WTC11 (cell line): ENCODE measurements around the gene CYP11A1. TPM values are rescaled to one million over a fixed set of nuclear protein-coding genes. Genes with fewer than 3 reads are reported as not detected.

Experiments used
- ATAC-seq: fragments of 200-7000 bp; cut with Tn5 transposase; 2 replicates; pipeline ENCODE4 v1.10.0; 2021; ENCODE audit warnings: mild to moderate bottlenecking, moderate library complexity
- CTCF ChIA-PET: fragments of 300-600 bp; sonication (Branson Sonifier 250); formaldehyde crosslinking; loops from one replicate; lab custom pipeline; 2021; ENCODE audit warnings: antibody characterized with exemption; lab: Charles Lee
- POLR2A ChIA-PET: fragments of 350-600 bp; sonication (Branson Sonifier 250); formaldehyde crosslinking; loops from one replicate; lab custom pipeline; 2021; ENCODE audit warnings: antibody characterized with exemption; lab: Charles Lee
- DNase-seq: peaks from one replicate; pipeline ENCODE4 v3.0.0; 2021; ENCODE audit warnings: low spot score
- H3K27ac Mint-ChIP-seq: 2 replicates; pipeline ENCODE4 v1.8.0; 2021; ENCODE audit warnings: mixed read lengths
- H3K27me3 Mint-ChIP-seq: 2 replicates; pipeline ENCODE4 v1.8.0; 2021; ENCODE audit warnings: low read depth, mild to moderate bottlenecking, moderate library complexity, mixed read lengths
- H3K36me3 Mint-ChIP-seq: 2 replicates; pipeline ENCODE4 v1.8.0; 2021; ENCODE audit warnings: mixed read lengths
- H3K4me1 Mint-ChIP-seq: 2 replicates; pipeline ENCODE4 v1.8.0; 2022; ENCODE audit warnings: mixed read lengths
- H3K4me3 Mint-ChIP-seq: 2 replicates; pipeline ENCODE4 v1.8.0; 2021; ENCODE audit warnings: mild to moderate bottlenecking, moderate library complexity, mixed read lengths
- H3K9me3 Mint-ChIP-seq: 2 replicates; pipeline ENCODE4 v1.8.0; 2021; ENCODE audit warnings: mixed read lengths
- CBFB ChIP-seq: sonication (generic); formaldehyde crosslinking; IDR thresholded peaks from 2 replicates; pipeline ENCODE4 v1.8.1; 2022; ENCODE audit warnings: mild to moderate bottlenecking, low read depth, missing genetic modification reagents
- CREM ChIP-seq: sonication (generic); formaldehyde crosslinking; IDR thresholded peaks from 2 replicates; pipeline ENCODE4 v1.8.1; 2022; ENCODE audit warnings: mild to moderate bottlenecking, missing genetic modification reagents, moderate library complexity
- EMX1 ChIP-seq: fragments of 250-450 bp; sonication (Bioruptor Pico); IDR thresholded peaks from 2 replicates; pipeline ENCODE4 v1.8.0; 2021; ENCODE audit warnings: mild to moderate bottlenecking
- ETV6 ChIP-seq: sonication (generic); formaldehyde crosslinking; IDR thresholded peaks from 2 replicates; pipeline ENCODE4 v1.8.1; 2022; ENCODE audit warnings: mild to moderate bottlenecking, missing genetic modification reagents
- FOXK1 ChIP-seq: sonication (generic); formaldehyde crosslinking; IDR thresholded peaks from 2 replicates; pipeline ENCODE4 v1.8.0; 2022; ENCODE audit warnings: mild to moderate bottlenecking, moderate library complexity, missing genetic modification reagents
- GRHL2 ChIP-seq: fragments of 250-450 bp; sonication (Bioruptor Pico); IDR thresholded peaks from 2 replicates; pipeline ENCODE4 v1.8.0; 2022; ENCODE audit warnings: mild to moderate bottlenecking, moderate library complexity; ENCODE audit not compliant: insufficient replicate concordance, severe bottlenecking
- GTF2I ChIP-seq: fragments of 250-450 bp; sonication (Bioruptor Pico); conservative IDR thresholded peaks from 2 replicates; pipeline ENCODE4 v1.4.0; 2021; ENCODE audit warnings: mild to moderate bottlenecking
- NFE2L1 ChIP-seq: sonication (generic); formaldehyde crosslinking; IDR thresholded peaks from 2 replicates; pipeline ENCODE4 v1.8.1; 2023; ENCODE audit warnings: missing genetic modification reagents
- OVOL2 ChIP-seq: fragments of 250-450 bp; sonication (Bioruptor Pico); IDR thresholded peaks from 2 replicates; pipeline ENCODE4 v1.9.0; 2021; ENCODE audit warnings: mild to moderate bottlenecking, borderline replicate concordance
- SMAD4 ChIP-seq: sonication (generic); formaldehyde crosslinking; IDR thresholded peaks from 2 replicates; pipeline ENCODE4 v1.8.0; 2022; ENCODE audit warnings: mild to moderate bottlenecking, missing genetic modification reagents
- ZBTB21 ChIP-seq: sonication (generic); formaldehyde crosslinking; IDR thresholded peaks from 2 replicates; pipeline ENCODE4 v1.8.1; 2023; ENCODE audit warnings: mild to moderate bottlenecking, missing genetic modification reagents, borderline replicate concordance
- ZNF138 ChIP-seq: sonication (generic); formaldehyde crosslinking; conservative IDR thresholded peaks from 2 replicates; pipeline ENCODE4 v1.8.1; 2022; ENCODE audit warnings: mild to moderate bottlenecking, moderate library complexity, missing genetic modification reagents
- total RNA-seq: library from RNA; stranded (reverse); gene quantifications from 3 replicates; pipeline ENCODE4 v1.2.3, GENCODE V29; 2021
- TF ChIP-seq, protein P1 (sequence below): sonication (generic); formaldehyde crosslinking; IDR thresholded peaks from 2 replicates; pipeline ENCODE4 v1.8.1; 2023; ENCODE audit warnings: mild to moderate bottlenecking, missing genetic modification reagents, moderate library complexity
- TF ChIP-seq, protein P2 (sequence below): sonication (generic); formaldehyde crosslinking; IDR thresholded peaks from 2 replicates; pipeline ENCODE4 v1.8.1; 2023; ENCODE audit warnings: mild to moderate bottlenecking, missing genetic modification reagents, moderate library complexity
- TF ChIP-seq, protein P3 (sequence below): sonication (generic); formaldehyde crosslinking; IDR thresholded peaks from 2 replicates; pipeline ENCODE4 v1.8.0; 2022; ENCODE audit warnings: mild to moderate bottlenecking, missing genetic modification reagents
- TF ChIP-seq, protein P4 (sequence below): fragments of 250-450 bp; sonication (Bioruptor Pico); IDR thresholded peaks from 2 replicates; pipeline ENCODE4 v1.8.0; 2021; ENCODE audit warnings: mild to moderate bottlenecking
- TF ChIP-seq, protein P5 (sequence below): sonication (generic); formaldehyde crosslinking; IDR thresholded peaks from 2 replicates; pipeline ENCODE4 v1.8.1; 2023; ENCODE audit warnings: mild to moderate bottlenecking, missing genetic modification reagents, borderline replicate concordance
- TF ChIP-seq, protein P6 (sequence below): sonication (generic); formaldehyde crosslinking; IDR thresholded peaks from 2 replicates; pipeline ENCODE4 v1.8.1; 2023; ENCODE audit warnings: mild to moderate bottlenecking, missing genetic modification reagents

The CYP11A1 gene
- total RNA-seq, 1 experiment from 2014 or later, result 3.4 TPM

DNA sequence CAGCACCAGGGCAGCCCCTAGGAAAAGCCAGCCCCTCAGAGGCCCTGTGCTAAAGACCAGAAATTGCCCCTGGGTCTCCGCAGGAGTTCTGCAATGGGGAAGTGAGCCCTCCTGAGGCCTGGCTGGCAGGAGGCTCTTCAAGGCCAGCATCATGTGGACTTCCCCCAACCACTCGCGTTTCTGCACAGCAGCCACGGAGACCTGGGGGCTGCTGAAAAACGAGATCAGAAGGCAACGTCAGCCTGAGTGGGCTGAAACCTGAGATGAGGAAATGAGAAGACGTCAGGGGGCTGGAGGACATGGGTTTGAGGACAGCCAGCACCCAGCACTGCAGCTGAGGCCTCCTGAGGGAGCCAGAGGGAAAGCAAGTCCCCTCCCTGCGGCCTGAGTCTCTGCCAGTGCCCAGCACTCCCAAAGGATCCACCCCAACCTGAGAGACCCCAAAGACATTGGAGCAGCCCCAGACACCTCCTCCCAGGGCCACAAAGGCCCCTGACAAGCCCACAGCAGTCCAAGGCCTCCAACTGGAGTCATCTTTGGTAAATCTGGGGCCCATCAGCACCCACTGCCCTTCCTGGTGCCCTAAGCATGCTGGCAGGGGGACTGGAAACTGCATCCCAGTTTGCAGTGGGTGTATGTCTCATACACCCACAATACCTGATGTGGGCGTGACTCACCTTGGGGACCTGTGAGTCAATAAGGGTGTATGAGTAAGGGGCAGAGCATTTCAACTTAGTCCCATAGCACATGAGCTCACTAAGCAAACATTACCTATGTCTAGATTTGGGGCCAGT lies 29.2 kb upstream of the CYP11A1 start:
- H3K27me3 Mint-ChIP-seq, result peaks cover 5% of the 10 kb centered on the region; the same call in 1 of the 2 replicates
- H3K36me3 Mint-ChIP-seq, result no peaks in the 10 kb centered on the region
- H3K9me3 Mint-ChIP-seq, result no peaks in the 10 kb centered on the region
- no peak overlapping the region for H3K27ac Mint-ChIP-seq
- H3K4me3 Mint-ChIP-seq, result no peak overlapping the region
- DNase-seq, result no peak
- H3K4me1 Mint-ChIP-seq, result peaks cover 16% of the 10 kb centered on the region
- CTCF ChIA-PET, result interaction anchor here (0.6 to 2.7 kb wide), 3 partner anchors 13 to 22 kb away, joined by 3 to 7 read pairs (median 5); no protein-coding TSS in a partner anchor
- TF ChIP-seq, protein P1, sequence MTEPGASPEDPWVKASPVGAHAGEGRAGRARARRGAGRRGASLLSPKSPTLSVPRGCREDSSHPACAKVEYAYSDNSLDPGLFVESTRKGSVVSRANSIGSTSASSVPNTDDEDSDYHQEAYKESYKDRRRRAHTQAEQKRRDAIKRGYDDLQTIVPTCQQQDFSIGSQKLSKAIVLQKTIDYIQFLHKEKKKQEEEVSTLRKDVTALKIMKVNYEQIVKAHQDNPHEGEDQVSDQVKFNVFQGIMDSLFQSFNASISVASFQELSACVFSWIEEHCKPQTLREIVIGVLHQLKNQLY (CRISPR knock-in tag), result no peak
- TF ChIP-seq GRHL2 (CRISPR knock-in tag) (no peak), CREM (CRISPR knock-in tag) (no peak), GTF2I (CRISPR knock-in tag) (no peak), NFE2L1 (CRISPR knock-in tag) (no peak), CBFB (no peak), SMAD4 (CRISPR knock-in tag) (no peak), FOXK1 (no peak), EMX1 (CRISPR knock-in tag) (no peak), ZBTB21 (CRISPR knock-in tag) (no peak), OVOL2 (CRISPR knock-in tag) (no peak), ETV6 (CRISPR knock-in tag) (no peak), ZNF138 (CRISPR knock-in tag) (no peak)
- TF ChIP-seq, protein P2, sequence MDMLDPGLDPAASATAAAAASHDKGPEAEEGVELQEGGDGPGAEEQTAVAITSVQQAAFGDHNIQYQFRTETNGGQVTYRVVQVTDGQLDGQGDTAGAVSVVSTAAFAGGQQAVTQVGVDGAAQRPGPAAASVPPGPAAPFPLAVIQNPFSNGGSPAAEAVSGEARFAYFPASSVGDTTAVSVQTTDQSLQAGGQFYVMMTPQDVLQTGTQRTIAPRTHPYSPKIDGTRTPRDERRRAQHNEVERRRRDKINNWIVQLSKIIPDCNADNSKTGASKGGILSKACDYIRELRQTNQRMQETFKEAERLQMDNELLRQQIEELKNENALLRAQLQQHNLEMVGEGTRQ (CRISPR knock-in tag), result no peak
- TF ChIP-seq, protein P3, sequence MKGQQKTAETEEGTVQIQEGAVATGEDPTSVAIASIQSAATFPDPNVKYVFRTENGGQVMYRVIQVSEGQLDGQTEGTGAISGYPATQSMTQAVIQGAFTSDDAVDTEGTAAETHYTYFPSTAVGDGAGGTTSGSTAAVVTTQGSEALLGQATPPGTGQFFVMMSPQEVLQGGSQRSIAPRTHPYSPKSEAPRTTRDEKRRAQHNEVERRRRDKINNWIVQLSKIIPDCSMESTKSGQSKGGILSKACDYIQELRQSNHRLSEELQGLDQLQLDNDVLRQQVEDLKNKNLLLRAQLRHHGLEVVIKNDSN (CRISPR knock-in tag), result no peak
- TF ChIP-seq, protein P4, sequence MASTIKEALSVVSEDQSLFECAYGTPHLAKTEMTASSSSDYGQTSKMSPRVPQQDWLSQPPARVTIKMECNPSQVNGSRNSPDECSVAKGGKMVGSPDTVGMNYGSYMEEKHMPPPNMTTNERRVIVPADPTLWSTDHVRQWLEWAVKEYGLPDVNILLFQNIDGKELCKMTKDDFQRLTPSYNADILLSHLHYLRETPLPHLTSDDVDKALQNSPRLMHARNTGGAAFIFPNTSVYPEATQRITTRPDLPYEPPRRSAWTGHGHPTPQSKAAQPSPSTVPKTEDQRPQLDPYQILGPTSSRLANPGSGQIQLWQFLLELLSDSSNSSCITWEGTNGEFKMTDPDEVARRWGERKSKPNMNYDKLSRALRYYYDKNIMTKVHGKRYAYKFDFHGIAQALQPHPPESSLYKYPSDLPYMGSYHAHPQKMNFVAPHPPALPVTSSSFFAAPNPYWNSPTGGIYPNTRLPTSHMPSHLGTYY (CRISPR knock-in tag), result no peak
- TF ChIP-seq, protein P5, sequence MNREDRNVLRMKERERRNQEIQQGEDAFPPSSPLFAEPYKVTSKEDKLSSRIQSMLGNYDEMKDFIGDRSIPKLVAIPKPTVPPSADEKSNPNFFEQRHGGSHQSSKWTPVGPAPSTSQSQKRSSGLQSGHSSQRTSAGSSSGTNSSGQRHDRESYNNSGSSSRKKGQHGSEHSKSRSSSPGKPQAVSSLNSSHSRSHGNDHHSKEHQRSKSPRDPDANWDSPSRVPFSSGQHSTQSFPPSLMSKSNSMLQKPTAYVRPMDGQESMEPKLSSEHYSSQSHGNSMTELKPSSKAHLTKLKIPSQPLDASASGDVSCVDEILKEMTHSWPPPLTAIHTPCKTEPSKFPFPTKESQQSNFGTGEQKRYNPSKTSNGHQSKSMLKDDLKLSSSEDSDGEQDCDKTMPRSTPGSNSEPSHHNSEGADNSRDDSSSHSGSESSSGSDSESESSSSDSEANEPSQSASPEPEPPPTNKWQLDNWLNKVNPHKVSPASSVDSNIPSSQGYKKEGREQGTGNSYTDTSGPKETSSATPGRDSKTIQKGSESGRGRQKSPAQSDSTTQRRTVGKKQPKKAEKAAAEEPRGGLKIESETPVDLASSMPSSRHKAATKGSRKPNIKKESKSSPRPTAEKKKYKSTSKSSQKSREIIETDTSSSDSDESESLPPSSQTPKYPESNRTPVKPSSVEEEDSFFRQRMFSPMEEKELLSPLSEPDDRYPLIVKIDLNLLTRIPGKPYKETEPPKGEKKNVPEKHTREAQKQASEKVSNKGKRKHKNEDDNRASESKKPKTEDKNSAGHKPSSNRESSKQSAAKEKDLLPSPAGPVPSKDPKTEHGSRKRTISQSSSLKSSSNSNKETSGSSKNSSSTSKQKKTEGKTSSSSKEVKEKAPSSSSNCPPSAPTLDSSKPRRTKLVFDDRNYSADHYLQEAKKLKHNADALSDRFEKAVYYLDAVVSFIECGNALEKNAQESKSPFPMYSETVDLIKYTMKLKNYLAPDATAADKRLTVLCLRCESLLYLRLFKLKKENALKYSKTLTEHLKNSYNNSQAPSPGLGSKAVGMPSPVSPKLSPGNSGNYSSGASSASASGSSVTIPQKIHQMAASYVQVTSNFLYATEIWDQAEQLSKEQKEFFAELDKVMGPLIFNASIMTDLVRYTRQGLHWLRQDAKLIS (CRISPR knock-in tag), result no peak
- TF ChIP-seq, protein P6, sequence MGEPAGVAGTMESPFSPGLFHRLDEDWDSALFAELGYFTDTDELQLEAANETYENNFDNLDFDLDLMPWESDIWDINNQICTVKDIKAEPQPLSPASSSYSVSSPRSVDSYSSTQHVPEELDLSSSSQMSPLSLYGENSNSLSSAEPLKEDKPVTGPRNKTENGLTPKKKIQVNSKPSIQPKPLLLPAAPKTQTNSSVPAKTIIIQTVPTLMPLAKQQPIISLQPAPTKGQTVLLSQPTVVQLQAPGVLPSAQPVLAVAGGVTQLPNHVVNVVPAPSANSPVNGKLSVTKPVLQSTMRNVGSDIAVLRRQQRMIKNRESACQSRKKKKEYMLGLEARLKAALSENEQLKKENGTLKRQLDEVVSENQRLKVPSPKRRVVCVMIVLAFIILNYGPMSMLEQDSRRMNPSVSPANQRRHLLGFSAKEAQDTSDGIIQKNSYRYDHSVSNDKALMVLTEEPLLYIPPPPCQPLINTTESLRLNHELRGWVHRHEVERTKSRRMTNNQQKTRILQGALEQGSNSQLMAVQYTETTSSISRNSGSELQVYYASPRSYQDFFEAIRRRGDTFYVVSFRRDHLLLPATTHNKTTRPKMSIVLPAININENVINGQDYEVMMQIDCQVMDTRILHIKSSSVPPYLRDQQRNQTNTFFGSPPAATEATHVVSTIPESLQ (CRISPR knock-in tag), result no peak
- TF ChIP-seq, all 79 proteins: peak for 0
- POLR2A ChIA-PET, result no interaction called here
- ATAC-seq, result peak; percentile 13
